GM19328 (cell line): ENCODE data around the gene ARHGAP24.
"Not testable (repeated sequence)": the region's sequence is repeated elsewhere in the genome, so short reads cannot be mapped to it uniquely, and the experiment has no call there.

Experiments
- ATAC-seq: cut with Tn5 transposase; IDR thresholded peaks from one replicate; pipeline ENCODE4 v1.9.1; 2021; ENCODE audit warnings: mild to moderate bottlenecking, moderate library complexity; ENCODE audit not compliant: unreplicated experiment

ARHGAP24 gene

GRCh38 chr4:85833302-85833701, 358.4 kb downstream of the ARHGAP24 start:
- ATAC-seq: no peak

GRCh38 chr4:85834934-85835333, 360.0 kb downstream of the ARHGAP24 start:
- no peak for ATAC-seq

GRCh38 chr4:85836588-85837438, 361.9 kb downstream of the ARHGAP24 start:
- no peak for ATAC-seq

- no peak for ATAC-seq
These were observed 362.4 kb downstream of the ARHGAP24 start for GRCh38 chr4:85837439-85837733.

- not testable (repeated sequence) for ATAC-seq
These were observed 365.1 kb downstream of the ARHGAP24 start for GRCh38 chr4:85839981-85840451.

- ATAC-seq: no peak
These were observed 367.6 kb downstream of the ARHGAP24 start for GRCh38 chr4:85842540-85842939.

- ATAC-seq: not testable (repeated sequence)
These were observed 378.8 kb downstream of the ARHGAP24 start for GRCh38 chr4:85853740-85854139.

- no peak for ATAC-seq
These were observed 379.6 kb downstream of the ARHGAP24 start for GRCh38 chr4:85854546-85854945.

GRCh38 chr4:85860066-85860740, 385.3 kb downstream of the ARHGAP24 start:
- no peak for ATAC-seq

GRCh38 chr4:85861064-85861765, 386.3 kb downstream of the ARHGAP24 start:
- ATAC-seq: no peak

GRCh38 chr4:85862896-85863295, 387.9 kb downstream of the ARHGAP24 start:
- no peak for ATAC-seq

GRCh38 chr4:85864259-85865205, 389.6 kb downstream of the ARHGAP24 start:
- no peak for ATAC-seq

- ATAC-seq: no peak
These were observed 390.3 kb downstream of the ARHGAP24 start for GRCh38 chr4:85865256-85865655.

- no peak for ATAC-seq
These were observed 391.6 kb downstream of the ARHGAP24 start for GRCh38 chr4:85866508-85866907.

GRCh38 chr4:85867271-85867670, 392.3 kb downstream of the ARHGAP24 start:
- no peak for ATAC-seq

- no peak for ATAC-seq
These were observed 394.2 kb downstream of the ARHGAP24 start for GRCh38 chr4:85869181-85869580.

- no peak for ATAC-seq
These were observed 395.5 kb downstream of the ARHGAP24 start for GRCh38 chr4:85870298-85871083.

GRCh38 chr4:85873566-85873965, 398.6 kb downstream of the ARHGAP24 start:
- no peak for ATAC-seq

GRCh38 chr4:85879518-85879917, 404.6 kb downstream of the ARHGAP24 start:
- no peak for ATAC-seq

- ATAC-seq: no peak
These were observed 408.2 kb downstream of the ARHGAP24 start for GRCh38 chr4:85883180-85883579.
